Natural killer cell (primary cell): ENCODE results near the gene CCDC112. TPM values are rescaled to one million over a fixed set of nuclear protein-coding genes. Genes with fewer than 3 reads are reported as not detected.

Experiments used
- ATAC-seq, 3 donors: fragments of 150-1000 bp in 2 of 3; fragments of 200-7000 bp in 1 of 3; cut with Tn5 transposase; 1 replicate in 1 of 3; 2 replicates in 2 of 3; pipeline ENCODE4 v1.10.0; 2021; ENCODE audit warnings: mild to moderate bottlenecking in 2 of 3, moderate library complexity in 2 of 3
- DNase-seq, 2 donors: peaks; one replicate each; pipeline versions ENCODE4 v3.0.0 to v3.0.0-alpha.2; 2013 to 2021; ENCODE audit warnings: mixed read lengths in 1 of 2
- H3K27ac ChIP-seq: one replicate; pipeline ENCODE4 v1.5.1; 2013; ENCODE audit warnings: mild to moderate bottlenecking, low read length
- H3K27me3 ChIP-seq: one replicate; pipeline ENCODE4 v1.6.1; 2013; ENCODE audit warnings: low read length; ENCODE audit not compliant: control insufficient read depth, insufficient read depth
- H3K36me3 ChIP-seq: one replicate; pipeline ENCODE4 v1.6.1; 2013; ENCODE audit warnings: low read length; ENCODE audit not compliant: control insufficient read depth, insufficient read depth
- H3K4me1 ChIP-seq: one replicate; pipeline ENCODE4 v1.6.1; 2013; ENCODE audit warnings: low read length; ENCODE audit not compliant: control insufficient read depth, insufficient read depth
- H3K4me3 ChIP-seq: one replicate; pipeline ENCODE4 v1.5.1; 2013; ENCODE audit warnings: low read length
- H3K9me3 ChIP-seq: one replicate; pipeline ENCODE4 v1.6.1; 2013; ENCODE audit warnings: low read length; ENCODE audit not compliant: control insufficient read depth, insufficient read depth
- H3K27ac Mint-ChIP-seq, 2 donors: one replicate each; pipeline ENCODE4 v1.8.0; 2022; ENCODE audit warnings: mild to moderate bottlenecking in 2 of 2, mixed read lengths in 2 of 2, moderate library complexity in 1 of 2
- H3K27me3 Mint-ChIP-seq, 2 donors: one replicate each; pipeline ENCODE4 v1.8.0; 2022; ENCODE audit warnings: low read depth in 2 of 2, mixed read lengths in 2 of 2
- H3K36me3 Mint-ChIP-seq: one replicate; pipeline ENCODE4 v1.8.0; 2022; ENCODE audit warnings: mixed read lengths
- H3K4me1 Mint-ChIP-seq, 2 donors: one replicate each; pipeline ENCODE4 v1.8.0; 2022; ENCODE audit warnings: mixed read lengths in 2 of 2
- H3K4me3 Mint-ChIP-seq: one replicate; pipeline ENCODE4 v1.8.0; 2022; ENCODE audit warnings: mild to moderate bottlenecking, moderate library complexity, mixed read lengths
- H3K9me3 Mint-ChIP-seq, 2 donors: one replicate each; pipeline ENCODE4 v1.8.0; 2022; ENCODE audit warnings: mixed read lengths in 2 of 2
- CTCF ChIP-seq: fragments of 200-600 bp; IDR thresholded peaks from one replicate; pipeline ENCODE4 v1.8.0; 2022; ENCODE audit warnings: antibody characterized with exemption
- WGBS: methylation state at CpG from one replicate; pipeline ENCODE4 v1.1.7; 2013; ENCODE audit warnings: missing lambda C conversion rate; ENCODE audit not compliant: insufficient coverage; 5-methylcytosine and 5-hydroxymethylcytosine counted together
- intact Hi-C: fragments of 100-400 bp; cut with micrococcal nuclease; formaldehyde crosslinking; loops from one replicate; pipeline ENCODE4 v1.14.2; 2022
- total RNA-seq, 4 donors: library from RNA; stranded (reverse); fragments of 120-200 nt in 1 of 4; gene quantifications; one replicate each; pipeline versions ENCODE4 v1.2.3 to v1.2.4, GENCODE V29; 2013 to 2022

Gene CCDC112
- total RNA-seq, 3 donors from 2014 or later (not counting 1 experiment from before 2014, with no cell fraction given): 2.5 to 3.7 (median 3.1) TPM

GRCh38 chr5:115263078-115263380 is 33.4 kb downstream of the CCDC112 start:
- 65% methylated on average over 7 of the region's 7 CpGs for WGBS
- H3K27ac Mint-ChIP-seq: peak overlapping the region; percentile 91 to 94
- Histone ChIP-seq H3K4me1 (peaks cover 8% of the 10 kb centered on the region), H3K27ac (peak overlapping the region; percentile 94), H3K4me3 (peak overlapping the region; percentile 99), H3K36me3 (peaks cover 5% of the 10 kb centered on the region), H3K27me3 (no peaks in the 10 kb centered on the region), H3K9me3 (no peaks in the 10 kb centered on the region)
- intact Hi-C loops: loop anchor here (5.0 kb wide), 1 partner anchor 161 kb away; no protein-coding TSS in a partner anchor
- peaks cover 6% of the 10 kb centered on the region for H3K36me3 Mint-ChIP-seq
- DNase-seq (no peak), ATAC-seq (no peak)
- H3K9me3 Mint-ChIP-seq: no peaks in the 10 kb centered on the region
- H3K27me3 Mint-ChIP-seq: no peaks in the 10 kb centered on the region
- TF ChIP-seq CTCF: no peak
- H3K4me3 Mint-ChIP-seq: peak overlapping the region; percentile 92
- peaks cover 49 to 51% of the 10 kb centered on the region in 2 donors for H3K4me1 Mint-ChIP-seq

DNA sequence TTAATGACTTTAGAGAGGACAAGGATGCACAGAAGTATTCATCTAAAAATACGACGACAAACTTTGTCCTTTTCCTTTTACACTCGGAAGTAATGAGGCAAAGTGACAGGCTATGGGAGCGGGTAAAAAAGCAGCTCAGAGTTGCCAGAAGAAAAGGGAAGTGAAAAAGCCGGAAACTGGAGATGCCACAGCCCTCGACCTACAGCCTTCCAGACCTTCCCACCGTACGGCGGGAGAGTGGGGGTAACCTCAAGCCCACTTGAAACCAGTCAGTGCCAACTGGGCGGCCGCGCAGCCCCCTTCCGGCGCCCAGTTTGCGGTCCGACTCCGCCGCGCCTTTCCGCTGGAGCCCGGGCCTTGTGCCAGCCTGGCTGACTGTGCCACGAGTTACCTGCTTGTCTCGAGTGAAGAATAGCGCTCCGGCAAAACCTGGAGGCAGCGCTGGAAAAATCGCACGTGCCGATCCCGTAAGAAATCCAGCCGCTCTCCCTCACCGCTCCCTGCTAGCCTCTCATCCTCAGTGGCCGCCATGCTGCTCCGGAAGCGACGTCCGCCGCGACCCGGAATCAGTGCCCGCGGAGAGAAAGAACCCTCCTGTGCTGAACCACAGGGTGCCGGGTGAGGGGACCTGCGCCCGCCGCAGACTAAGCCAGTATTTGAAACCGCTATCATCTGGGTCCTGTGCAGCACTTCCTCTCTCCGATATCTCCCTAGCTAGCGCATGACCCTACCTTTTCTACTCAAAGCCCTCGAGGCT is 34.0 kb downstream of the CCDC112 start, which contains the start of gene PGGT1B:
PGGT1B (minus strand) TSS at position 557 of the 757 bp plus-strand sequence; CDS start at position 531, 26 bp downstream.
- H3K9me3 Mint-ChIP-seq: no peaks in the 10 kb centered on the region
- no peak for TF ChIP-seq CTCF
- ATAC-seq (peak; percentile 90 to 94 (median 93)), DNase-seq (peak; percentile 58 to 80)
- Histone ChIP-seq H3K27me3 (no peaks in the 10 kb centered on the region), H3K9me3 (no peaks in the 10 kb centered on the region), H3K4me3 (peak within 1 kb of the TSS; percentile 99), H3K27ac (peak within 1 kb of the TSS; percentile 94), H3K4me1 (peaks cover 8% of the 10 kb centered on the region), H3K36me3 (peaks cover 6% of the 10 kb centered on the region)
- H3K36me3 Mint-ChIP-seq: peaks cover 6% of the 10 kb centered on the region
- WGBS: under 1% methylated on average over 50 of the region's 50 CpGs
- H3K4me3 Mint-ChIP-seq: peak within 1 kb of the TSS; percentile 92
- H3K27ac Mint-ChIP-seq: peak within 1 kb of the TSS; percentile 91 to 94
- intact Hi-C loops: loop anchor here (5.0 kb wide), 1 partner anchor 160 kb away; no protein-coding TSS in a partner anchor
- peaks cover 50 to 52% of the 10 kb centered on the region in 2 donors for H3K4me1 Mint-ChIP-seq
- H3K27me3 Mint-ChIP-seq: no peaks in the 10 kb centered on the region

DNA sequence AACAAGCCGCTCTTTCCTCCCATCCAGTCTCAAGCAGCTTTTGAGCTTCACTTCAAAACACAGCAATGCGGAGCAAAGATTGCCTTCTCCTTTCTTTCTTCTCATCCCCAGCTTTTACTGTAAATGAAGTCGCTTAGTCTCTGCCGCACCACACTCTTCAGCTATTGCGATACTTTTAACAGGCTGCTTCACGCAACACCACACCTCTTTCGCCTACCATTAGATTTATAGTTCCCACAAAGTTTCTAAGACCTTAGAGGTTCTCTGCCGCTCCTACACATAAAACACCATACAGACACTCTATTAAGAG is 34.5 kb downstream of the CCDC112 start:
- H3K27ac Mint-ChIP-seq: peak overlapping the region; percentile 91 to 94
- Histone ChIP-seq H3K9me3 (no peaks in the 10 kb centered on the region), H3K4me3 (peak overlapping the region; percentile 99), H3K4me1 (peaks cover 8% of the 10 kb centered on the region), H3K27ac (peak overlapping the region; percentile 94), H3K27me3 (no peaks in the 10 kb centered on the region), H3K36me3 (peaks cover 6% of the 10 kb centered on the region)
- no peaks in the 10 kb centered on the region for H3K27me3 Mint-ChIP-seq
- TF ChIP-seq CTCF: no peak
- H3K4me3 Mint-ChIP-seq: peak overlapping the region; percentile 92
- peak; percentile 14 to 30 (median 24) for ATAC-seq
- WGBS: 9% methylated on average over 7 of the region's 8 CpGs
- DNase-seq: no peak
- H3K4me1 Mint-ChIP-seq: peaks cover 51 to 54% of the 10 kb centered on the region in 2 donors
- peaks cover 6% of the 10 kb centered on the region for H3K36me3 Mint-ChIP-seq
- intact Hi-C loops: loop anchor here (5.0 kb wide), 1 partner anchor 160 kb away; no protein-coding TSS in a partner anchor
- H3K9me3 Mint-ChIP-seq: no peaks in the 10 kb centered on the region
